ENCODE measurements around the gene TAS2R60. TPM values are rescaled to one million over a fixed set of nuclear protein-coding genes. Genes with fewer than 3 reads are reported as not detected.
"Not testable (repeated sequence)": the region's sequence is repeated elsewhere in the genome, so short reads cannot be mapped to it uniquely, and the experiment has no call there.

The TAS2R60 gene
- total and polyA plus RNA-seq, 2 of the 4 experiments (the other 2 are of a cell fraction) = not detected

DNA sequence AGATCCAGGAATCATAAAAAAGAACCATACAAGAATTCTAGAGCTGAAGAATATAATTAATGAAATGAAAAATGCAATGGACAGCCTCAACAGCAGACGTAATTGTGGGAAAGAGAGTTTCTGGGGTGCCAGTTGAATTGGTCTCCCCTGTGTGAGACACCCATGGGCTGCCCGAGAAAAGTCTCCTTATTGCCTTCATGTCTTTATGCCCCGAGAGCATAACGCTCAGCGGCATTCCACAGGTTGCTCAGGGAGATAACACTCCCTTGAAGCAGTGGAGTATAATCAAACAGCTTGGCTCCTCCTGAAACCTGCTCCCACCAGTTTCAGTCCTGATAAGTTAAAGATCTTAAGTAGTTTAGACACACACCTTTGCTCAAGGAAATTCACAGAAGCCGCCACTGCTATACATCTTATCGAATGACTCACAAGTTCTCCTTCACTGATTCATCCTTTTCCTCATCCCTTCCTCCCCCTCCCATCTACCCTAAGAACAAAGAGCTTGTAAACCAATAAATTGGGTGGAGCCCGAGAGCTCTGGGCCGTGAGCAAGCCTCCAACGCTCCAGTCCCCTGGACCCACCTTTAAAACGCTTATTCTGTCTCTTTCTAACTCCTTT is 28.9 kb downstream of the TAS2R60 start:
- peak; percentile 30 for DNase-seq
- H4K20me1 ChIP-seq (ENCODE audit: insufficient read depth, low read length); H3K4me3 ChIP-seq (ENCODE audit: insufficient read depth, low read depth, low read length); H4K91ac ChIP-seq (ENCODE audit: insufficient read depth, low read depth, low read length); BruUV-seq (replicated peaks); intact Hi-C loops (cut with micrococcal nuclease); H3K23ac ChIP-seq (ENCODE audit: low read depth, low read length); H2AK9ac ChIP-seq (replicated peaks; ENCODE audit: low read depth, low read length, poor library complexity); H3K27ac ChIP-seq (ENCODE audit: insufficient read depth, low read length); H3K79me1 ChIP-seq (ENCODE audit: low read depth in 1 of 2, low read length in 2 of 2); H4K8ac ChIP-seq (ENCODE audit: low read depth in 2 of 2, low read length in 2 of 2); H3K27me3 ChIP-seq (ENCODE audit: control insufficient read depth, insufficient read depth, low read length); ATAC-seq (ENCODE audit: low read depth); H2BK15ac ChIP-seq (ENCODE audit: low read depth, low read length); H3K4me1 ChIP-seq (ENCODE audit: control insufficient read depth, insufficient read depth, low read length); CTCF ChIA-PET; H2BK120ac ChIP-seq (ENCODE audit: low read depth, low read length); H3K36me3 ChIP-seq (ENCODE audit: control insufficient read depth, insufficient read depth, low read length); H2BK20ac ChIP-seq (ENCODE audit: low read depth, low read length); in situ Hi-C loops (cut with MboI; ENCODE audit: low sequenced_read_pairs); H3K4me2 ChIP-seq (ENCODE audit: low read depth, low read length); H2AK5ac ChIP-seq (ENCODE audit: low read depth, low read length); POLR2A ChIA-PET (ENCODE audit: unreplicated experiment); H3K18ac ChIP-seq (ENCODE audit: low read depth, low read length); H3K14ac ChIP-seq (replicated peaks; ENCODE audit: low read depth, low read length); H3K9me3 ChIP-seq (ENCODE audit: control insufficient read depth, insufficient read depth, low read length); H3K9me1 ChIP-seq (ENCODE audit: insufficient read depth, low read length); H2BK5ac ChIP-seq (ENCODE audit: low read depth, low read length, poor library complexity, severe bottlenecking); dilution Hi-C loops (cut with HindIII; ENCODE audit: low sequenced_read_pairs, unreplicated experiment); H4K5ac ChIP-seq (ENCODE audit: low read depth, low read length); H3K4ac ChIP-seq (ENCODE audit: low read depth, low read length); H2AFZ ChIP-seq (replicated peaks; ENCODE audit: low read length, poor library complexity); H3K9ac ChIP-seq (ENCODE audit: low read depth, low read length): not testable (repeated sequence)
- H3K56ac ChIP-seq (ENCODE audit: extremely low read depth, insufficient read depth, low read length) = 0 out of 2 replicates have a peak overlapping the region, but pooled peaks have one; percentile 14
- 100% methylated on average over 3 of the region's 11 CpGs; no CpG with 5 or more reads in 1 of the 2 experiments for whole genome bisulfite sequencing, 2 experiments (ENCODE audit: extremely low coverage in 2 of 2, insufficient read length in 1 of 2)

All from IMR-90 (cell line).